Fibroblast of lung (primary cell): ENCODE measurements around the gene CCDC7.

Experiments used
- EZH2 ChIP-seq: IDR thresholded peaks from 2 replicates; pipeline ENCODE4 v1.5.1; 2012; ENCODE audit warnings: low read length, control low read depth, mild to moderate bottlenecking; ENCODE audit errors: missing control alignments
- TF ChIP-seq, protein P1 (sequence below), 2 donors: IDR thresholded peaks in 1 of 2; conservative IDR thresholded peaks in 1 of 2; 1 replicate in 1 of 2; 2 replicates in 1 of 2; pipeline ENCODE4 v1.5.1; 2011 to 2012; ENCODE audit warnings: low read length in 2 of 2, control low read depth in 1 of 2, inconsistent platforms in 1 of 2, low read depth in 1 of 2, mild to moderate bottlenecking in 1 of 2

DNA sequence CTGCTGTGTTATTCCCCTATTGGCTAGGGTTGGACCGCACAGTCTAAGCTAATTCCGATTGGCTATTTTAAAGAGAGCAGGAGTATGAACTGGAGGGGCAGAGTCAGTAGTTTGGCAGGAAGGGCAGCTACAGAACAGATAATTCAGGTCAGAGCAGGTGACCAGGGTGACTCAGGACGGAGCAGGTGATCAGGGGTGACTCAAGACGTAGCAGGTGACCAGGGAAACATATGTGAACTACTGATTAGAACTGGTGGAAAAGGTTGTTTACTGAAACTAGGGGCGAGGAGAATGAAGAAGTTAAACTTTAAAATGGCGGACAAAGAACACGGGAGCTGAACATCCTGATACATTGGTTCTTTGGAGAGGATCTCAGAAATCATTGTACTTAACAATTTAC, 102.3 kb downstream of the CCDC7 start:
- no peak for TF ChIP-seq EZH2
- TF ChIP-seq, protein P1, sequence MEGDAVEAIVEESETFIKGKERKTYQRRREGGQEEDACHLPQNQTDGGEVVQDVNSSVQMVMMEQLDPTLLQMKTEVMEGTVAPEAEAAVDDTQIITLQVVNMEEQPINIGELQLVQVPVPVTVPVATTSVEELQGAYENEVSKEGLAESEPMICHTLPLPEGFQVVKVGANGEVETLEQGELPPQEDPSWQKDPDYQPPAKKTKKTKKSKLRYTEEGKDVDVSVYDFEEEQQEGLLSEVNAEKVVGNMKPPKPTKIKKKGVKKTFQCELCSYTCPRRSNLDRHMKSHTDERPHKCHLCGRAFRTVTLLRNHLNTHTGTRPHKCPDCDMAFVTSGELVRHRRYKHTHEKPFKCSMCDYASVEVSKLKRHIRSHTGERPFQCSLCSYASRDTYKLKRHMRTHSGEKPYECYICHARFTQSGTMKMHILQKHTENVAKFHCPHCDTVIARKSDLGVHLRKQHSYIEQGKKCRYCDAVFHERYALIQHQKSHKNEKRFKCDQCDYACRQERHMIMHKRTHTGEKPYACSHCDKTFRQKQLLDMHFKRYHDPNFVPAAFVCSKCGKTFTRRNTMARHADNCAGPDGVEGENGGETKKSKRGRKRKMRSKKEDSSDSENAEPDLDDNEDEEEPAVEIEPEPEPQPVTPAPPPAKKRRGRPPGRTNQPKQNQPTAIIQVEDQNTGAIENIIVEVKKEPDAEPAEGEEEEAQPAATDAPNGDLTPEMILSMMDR (conservative IDR thresholded peaks at IDR 0.05 in 1 of 2, IDR thresholded peaks at IDR 0.05 in 1 of 2; ENCODE audit: low read depth in 1 of 2, low read length in 2 of 2): no peak
